GM12892 (cell line): ENCODE results near the gene UBE3D.
"Not testable (repeated sequence)": the region's sequence is repeated elsewhere in the genome, so short reads cannot be mapped to it uniquely, and the experiment has no call there.

Experiments used
- POLR2A ChIP-seq: IDR thresholded peaks from 2 replicates; pipeline ENCODE4 v1.6.1; 2011; ENCODE audit warnings: low read depth, low read length, control low read depth
- POLR2AphosphoS5 ChIP-seq: IDR thresholded peaks from 2 replicates; pipeline ENCODE4 v1.6.1; 2011; ENCODE audit warnings: low read depth, low read length, control low read depth
- TAF1 ChIP-seq: IDR thresholded peaks from 2 replicates; pipeline ENCODE4 v1.6.1; 2011; ENCODE audit warnings: low read depth, mild to moderate bottlenecking, control low read depth, low read length, borderline replicate concordance

GRCh38 chr6:82856077-82856476 is 209.6 kb downstream of the UBE3D start:
- TF ChIP-seq POLR2AphosphoS5, POLR2A, TAF1: not testable (repeated sequence)
